GM12878 (cell line): ENCODE results near the gene M1AP. TPM values are rescaled to one million over a fixed set of nuclear protein-coding genes. Genes with fewer than 3 reads are reported as not detected.

Source experiments
- ATAC-seq: fragments of 200-7000 bp; cut with Tn5 transposase; 3 replicates; pipeline ENCODE4 v1.9.1; 2020; ENCODE audit warnings: mild to moderate bottlenecking, moderate library complexity
- BruUV-seq: library from RNA; stranded (reverse); fragments of 400-500 nt; replicated peaks from 2 replicates; lab custom pipeline; 2021; lab: Mats Ljungman, UMichigan
- CTCF ChIA-PET: fragments of 300-600 bp; sonication (Branson Sonifier 250); formaldehyde crosslinking; extraction: SDS; loops from one replicate; lab custom pipeline; 2021; ENCODE audit warnings: inconsistent platforms; lab: Yijun Ruan, JAX
- POLR2A ChIA-PET: fragments of 350-600 bp; formaldehyde crosslinking; extraction: SDS; loops from one replicate; lab custom pipeline; 2021; ENCODE audit warnings: inconsistent platforms; lab: Charles Lee
- RAD21 ChIA-PET: fragments of 300-600 bp; sonication (Branson Sonifier 250); formaldehyde crosslinking; loops from one replicate; lab custom pipeline; 2023; ENCODE audit warnings: antibody characterized with exemption; ENCODE audit not compliant: unreplicated experiment; lab: Charles Lee
- SMC1A ChIA-PET: fragments of 300-600 bp; sonication (Branson Sonifier 250); formaldehyde crosslinking; loops from one replicate; lab custom pipeline; 2023; ENCODE audit not compliant: unreplicated experiment, uncharacterized antibody; lab: Charles Lee
- DNase-seq: peaks from one replicate; pipeline ENCODE4 v3.0.0-alpha.2; 2011; ENCODE audit warnings: low read depth, low spot score
- FAIRE-seq: peaks from 3 replicates; lab custom pipeline; 2011; peaks lifted over from hg19 to GRCh38; lab: Jason Lieb, UNC
- H2AFZ ChIP-seq: 2 replicates; pipeline ENCODE4 v1.6.0; 2011; ENCODE audit warnings: low read depth, low read length, control low read depth; ENCODE audit not compliant: control insufficient read depth
- H3K27ac ChIP-seq: 2 replicates; pipeline ENCODE4 v1.5.1; 2011; ENCODE audit warnings: control low read depth; ENCODE audit not compliant: control insufficient read depth, insufficient read depth
- H3K27me3 ChIP-seq, 2 experiments: replicated peaks in 1 of 2; 2 replicates each; pipeline versions ENCODE4 v1.6.0 to v1.6.1; 2011; ENCODE audit warnings: low read length in 1 of 2; ENCODE audit not compliant: control insufficient read depth in 2 of 2, insufficient read depth in 2 of 2
- H3K36me3 ChIP-seq, 2 experiments: 2 replicates each; pipeline ENCODE4 v1.5.1; 2011; ENCODE audit warnings: low read length in 1 of 2; ENCODE audit not compliant: control insufficient read depth in 2 of 2, insufficient read depth in 2 of 2
- H3K4me1 ChIP-seq: 2 replicates; pipeline ENCODE4 v1.6.1; 2011; ENCODE audit warnings: mild to moderate bottlenecking, low read length, moderate library complexity, mixed read lengths; ENCODE audit not compliant: control insufficient read depth, insufficient read depth
- H3K4me2 ChIP-seq: 2 replicates; pipeline ENCODE4 v1.6.0; 2011; ENCODE audit warnings: control low read depth; ENCODE audit not compliant: control insufficient read depth, insufficient read depth
- H3K4me3 ChIP-seq: fragments of 200-600 bp; sonication (generic); 2 replicates; pipeline ENCODE4 v1.5.1; 2016
- H3K79me2 ChIP-seq: 2 replicates; pipeline ENCODE4 v1.6.0; 2011; ENCODE audit warnings: low read length; ENCODE audit not compliant: control insufficient read depth, insufficient read depth
- H3K9ac ChIP-seq: 2 replicates; pipeline ENCODE4 v1.8.0; 2011; ENCODE audit warnings: low read length, control low read depth, mixed read lengths; ENCODE audit not compliant: control insufficient read depth, insufficient read depth
- H3K9me3 ChIP-seq: replicated peaks from 3 replicates; pipeline ENCODE4 v1.5.1; 2011; ENCODE audit warnings: mild to moderate bottlenecking, low read length; ENCODE audit not compliant: control insufficient read depth, insufficient read depth
- H4K20me1 ChIP-seq: 2 replicates; pipeline ENCODE4 v1.6.0; 2011; ENCODE audit not compliant: control insufficient read depth, insufficient read depth
- BCLAF1 ChIP-seq: fragments of 450-650 bp; IDR thresholded peaks from 2 replicates; pipeline ENCODE4 v1.6.1; 2017; ENCODE audit warnings: antibody characterized with exemption, mild to moderate bottlenecking, moderate library complexity
- MYB ChIP-seq: fragments of 150-350 bp; IDR thresholded peaks from 2 replicates; pipeline ENCODE4 v1.6.1; 2014; ENCODE audit warnings: mild to moderate bottlenecking, low read depth, low read length, borderline replicate concordance
- REST ChIP-seq: IDR thresholded peaks from 2 replicates; pipeline ENCODE4 v1.6.1; 2012; ENCODE audit warnings: mild to moderate bottlenecking, low read depth, low read length
- SP1 ChIP-seq: IDR thresholded peaks from one replicate; pipeline ENCODE4 v1.6.1; 2011; ENCODE audit warnings: low read depth, low read length
- SPI1 ChIP-seq: IDR thresholded peaks from 2 replicates; pipeline ENCODE4 v1.6.1; 2011; ENCODE audit warnings: low read depth, mild to moderate bottlenecking, low read length, moderate library complexity, borderline replicate concordance; ENCODE audit not compliant: insufficient read depth
- TBL1XR1 ChIP-seq: IDR thresholded peaks from 2 replicates; pipeline ENCODE4 v1.6.1; 2012; ENCODE audit warnings: low read depth, low read length, improper control_type of control experiment
- WGBS: methylation state at CpG from one replicate; pipeline ENCODE4 v1.1.6; 2016; ENCODE audit warnings: low lambda C conversion rate; ENCODE audit not compliant: insufficient replicate concordance, insufficient coverage; ENCODE audit errors: missing lambda C conversion rate; 5-methylcytosine and 5-hydroxymethylcytosine counted together
- in situ Hi-C: fragments of 300-500 bp; cut with MboI; formaldehyde crosslinking; loops from 9 replicates; pipeline ENCODE4 v1.14.3; 2018; ENCODE audit warnings: mixed read lengths
- intact Hi-C: fragments of 100-400 bp; cut with micrococcal nuclease; formaldehyde crosslinking; loops from one replicate; pipeline ENCODE4 v1.14.2; 2022; ENCODE audit not compliant: unreplicated experiment
- polyA plus RNA-seq, 11 experiments: library from polyadenylated mRNA; depleted of rRNA in 4 of 11; unstranded in 6 of 11; stranded (reverse) in 5 of 11; fragments of >200 nt; fragmentation: Nextera tagmentation in 4 of 11; fragmentation: Illumina TruSeq in 1 of 11; extraction: Ambion mirVana in 4 of 11; extraction: Trizol in 1 of 11; gene quantifications; 1 replicate in 1 of 11; 2 replicates in 10 of 11; pipeline versions ENCODE4 v1.2.1 to v1.2.3, GENCODE V29; 2011 to 2016; ENCODE audit warnings: inconsistent platforms in 2 of 11, missing spikeins in 2 of 11, low read depth in 1 of 11
- total RNA-seq, 4 experiments: library from RNA; depleted of rRNA in 3 of 4; stranded (reverse); fragments of >200 nt in 3 of 4; fragmentation: Illumina TruSeq in 1 of 4; extraction: Trizol in 1 of 4; gene quantifications; 2 replicates each; pipeline versions ENCODE4 v1.2.1 to v1.2.3, GENCODE V29; 2013 to 2021

The M1AP gene
- total and polyA plus RNA-seq, 10 of the 15 experiments (the other 5 are each of a cell fraction or from before 2014, with no cell fraction given): 0.04 to 0.32 (median 0.16) TPM; not detected in 4

- DNase-seq: no peak
- Histone ChIP-seq H3K4me2 (no peak overlapping the region), H4K20me1 (no peaks in the 10 kb centered on the region), H3K9me3 (no peaks in the 10 kb centered on the region), H3K4me3 (no peak overlapping the region), H3K79me2 (no peaks in the 10 kb centered on the region), H2AFZ (no peak overlapping the region), H3K9ac (no peak overlapping the region), H3K36me3 (no peaks in the 10 kb centered on the region), H3K4me1 (no peaks in the 10 kb centered on the region), H3K27ac (no peak overlapping the region), H3K27me3 (peaks cover 0 to 2% of the 10 kb centered on the region in 2 experiments; a peak in 1 of 4 replicates)
- POLR2A ChIA-PET: no interaction called here
- SMC1A ChIA-PET: interaction anchor here (0.8 to 1.7 kb wide), 5 partner anchors 8 to 38 kb away, joined by 3 to 9 read pairs (median 3); no protein-coding TSS in a partner anchor
- FAIRE-seq: no peak
- BruUV-seq: no TSS peak
- CTCF ChIA-PET: interaction anchor here (0.5 to 1.4 kb wide), 6 partner anchors 9 to 212 kb away, joined by 3 to 7 read pairs (median 4); no protein-coding TSS in a partner anchor
- TF ChIP-seq SP1: no peak
- peak; percentile 29; the same call in 1 of the 2 replicates for TF ChIP-seq SPI1
- in situ Hi-C loops: loop anchor here (10.0 kb wide), 1 partner anchor 911 kb away; no protein-coding TSS in a partner anchor
- RAD21 ChIA-PET: interaction anchor here (0.9 kb wide), 1 partner anchor 9 kb away, joined by 3 read pairs; no protein-coding TSS in a partner anchor
- ATAC-seq: no peak
- intact Hi-C loops: loop anchor here (10.0 kb wide), 1 partner anchor 931 kb away; no protein-coding TSS in a partner anchor
- WGBS: 0% methylated on average over 3 of the region's 3 CpGs
Observed at GRCh38 chr2:74694281-74694680, 46.2 kb upstream of the M1AP start.

- Histone ChIP-seq H3K27me3 (peaks cover 0 to 2% of the 10 kb centered on the region in 2 experiments; a peak in 1 of 4 replicates), H3K9ac (no peak overlapping the region), H3K36me3 (no peaks in the 10 kb centered on the region), H3K4me3 (no peak overlapping the region), H4K20me1 (no peaks in the 10 kb centered on the region), H2AFZ (no peak overlapping the region), H3K4me1 (no peaks in the 10 kb centered on the region), H3K79me2 (no peaks in the 10 kb centered on the region), H3K9me3 (no peaks in the 10 kb centered on the region), H3K27ac (no peak overlapping the region), H3K4me2 (no peak overlapping the region)
- SMC1A ChIA-PET: interaction anchor here (1.1 to 1.7 kb wide), 3 partner anchors 9 to 20 kb away, joined by 3 to 9 read pairs (median 4); no protein-coding TSS in a partner anchor
- intact Hi-C loops: loop anchor here (10.0 kb wide), 1 partner anchor 931 kb away; no protein-coding TSS in a partner anchor
- no peak for DNase-seq
- FAIRE-seq: no peak
- WGBS: 5% methylated on average over 1 of the region's 1 CpG
- RAD21 ChIA-PET: no interaction called here
- CTCF ChIA-PET: interaction anchor here (0.9 to 1.4 kb wide), 4 partner anchors 20 to 183 kb away, joined by 3 to 7 read pairs (median 4); no protein-coding TSS in a partner anchor
- no peak for ATAC-seq
- POLR2A ChIA-PET: no interaction called here
- no TSS peak for BruUV-seq
- in situ Hi-C loops: loop anchor here (10.0 kb wide), 1 partner anchor 911 kb away; no protein-coding TSS in a partner anchor
- TF ChIP-seq BCLAF1 (no peak), MYB (no peak), TBL1XR1 (no peak), REST (no peak)
Observed at GRCh38 chr2:74693668-74694067, 45.5 kb upstream of the M1AP start.
